ENCODE measurements around the gene OSBPL1A.

DNA sequence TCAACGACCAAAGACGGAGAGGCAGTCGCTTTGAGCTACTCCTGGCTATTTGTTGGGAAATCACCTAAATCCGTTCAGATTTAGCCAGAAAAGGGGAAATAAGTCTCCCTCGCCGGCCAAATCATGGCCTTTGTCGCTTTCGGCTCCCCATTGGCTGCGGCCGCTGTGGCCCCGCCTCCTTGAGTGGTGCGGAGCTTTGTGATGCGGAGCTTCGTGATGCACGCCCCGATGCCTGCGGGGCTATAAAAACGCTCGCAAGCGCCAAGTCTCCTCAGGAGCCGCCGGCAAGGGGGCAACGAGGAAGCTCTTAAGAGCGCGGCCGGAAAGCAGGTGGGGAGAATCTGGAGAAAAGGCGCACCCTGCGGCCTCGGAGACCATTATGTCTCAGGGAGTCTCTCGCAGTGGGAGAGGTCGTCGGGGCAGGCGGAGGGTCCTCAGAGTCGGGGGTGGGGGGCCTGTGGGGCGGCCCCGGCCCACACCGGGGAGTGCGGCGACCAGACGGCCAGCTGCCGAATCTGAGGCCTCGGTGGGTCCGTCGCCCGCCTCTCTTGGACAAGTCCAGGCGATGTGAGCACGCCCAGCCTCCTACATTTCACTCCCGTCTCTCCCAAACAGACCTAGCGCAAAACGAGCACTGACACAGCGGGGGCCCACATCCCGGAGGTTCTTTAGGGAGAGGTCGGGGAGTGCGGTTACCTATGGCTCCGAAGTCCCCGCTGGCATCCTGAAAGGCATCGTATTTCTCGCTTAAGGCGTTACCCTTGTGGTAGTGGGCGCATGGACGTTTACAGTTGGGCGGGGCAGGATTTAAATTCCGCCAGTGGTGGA is 258.6 kb downstream of the OSBPL1A start, which contains the start of gene CABYR:
- TF ChIP-seq, protein P1, sequence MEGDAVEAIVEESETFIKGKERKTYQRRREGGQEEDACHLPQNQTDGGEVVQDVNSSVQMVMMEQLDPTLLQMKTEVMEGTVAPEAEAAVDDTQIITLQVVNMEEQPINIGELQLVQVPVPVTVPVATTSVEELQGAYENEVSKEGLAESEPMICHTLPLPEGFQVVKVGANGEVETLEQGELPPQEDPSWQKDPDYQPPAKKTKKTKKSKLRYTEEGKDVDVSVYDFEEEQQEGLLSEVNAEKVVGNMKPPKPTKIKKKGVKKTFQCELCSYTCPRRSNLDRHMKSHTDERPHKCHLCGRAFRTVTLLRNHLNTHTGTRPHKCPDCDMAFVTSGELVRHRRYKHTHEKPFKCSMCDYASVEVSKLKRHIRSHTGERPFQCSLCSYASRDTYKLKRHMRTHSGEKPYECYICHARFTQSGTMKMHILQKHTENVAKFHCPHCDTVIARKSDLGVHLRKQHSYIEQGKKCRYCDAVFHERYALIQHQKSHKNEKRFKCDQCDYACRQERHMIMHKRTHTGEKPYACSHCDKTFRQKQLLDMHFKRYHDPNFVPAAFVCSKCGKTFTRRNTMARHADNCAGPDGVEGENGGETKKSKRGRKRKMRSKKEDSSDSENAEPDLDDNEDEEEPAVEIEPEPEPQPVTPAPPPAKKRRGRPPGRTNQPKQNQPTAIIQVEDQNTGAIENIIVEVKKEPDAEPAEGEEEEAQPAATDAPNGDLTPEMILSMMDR (IDR thresholded peaks at IDR 0.05) = no peak
- peak; percentile 79 to 87 for TF ChIP-seq POLR2A (IDR thresholded peaks at IDR 0.05)
